GM21390 (cell line): ENCODE results near the gene ARHGAP28.
"Not testable (repeated sequence)": the region's sequence is repeated elsewhere in the genome, so short reads cannot be mapped to it uniquely, and the experiment has no call there.

Source experiments
- ATAC-seq: cut with Tn5 transposase; IDR thresholded peaks from one replicate; pipeline ENCODE4 v1.9.1; 2021; ENCODE audit not compliant: unreplicated experiment

ARHGAP28 gene

DNA sequence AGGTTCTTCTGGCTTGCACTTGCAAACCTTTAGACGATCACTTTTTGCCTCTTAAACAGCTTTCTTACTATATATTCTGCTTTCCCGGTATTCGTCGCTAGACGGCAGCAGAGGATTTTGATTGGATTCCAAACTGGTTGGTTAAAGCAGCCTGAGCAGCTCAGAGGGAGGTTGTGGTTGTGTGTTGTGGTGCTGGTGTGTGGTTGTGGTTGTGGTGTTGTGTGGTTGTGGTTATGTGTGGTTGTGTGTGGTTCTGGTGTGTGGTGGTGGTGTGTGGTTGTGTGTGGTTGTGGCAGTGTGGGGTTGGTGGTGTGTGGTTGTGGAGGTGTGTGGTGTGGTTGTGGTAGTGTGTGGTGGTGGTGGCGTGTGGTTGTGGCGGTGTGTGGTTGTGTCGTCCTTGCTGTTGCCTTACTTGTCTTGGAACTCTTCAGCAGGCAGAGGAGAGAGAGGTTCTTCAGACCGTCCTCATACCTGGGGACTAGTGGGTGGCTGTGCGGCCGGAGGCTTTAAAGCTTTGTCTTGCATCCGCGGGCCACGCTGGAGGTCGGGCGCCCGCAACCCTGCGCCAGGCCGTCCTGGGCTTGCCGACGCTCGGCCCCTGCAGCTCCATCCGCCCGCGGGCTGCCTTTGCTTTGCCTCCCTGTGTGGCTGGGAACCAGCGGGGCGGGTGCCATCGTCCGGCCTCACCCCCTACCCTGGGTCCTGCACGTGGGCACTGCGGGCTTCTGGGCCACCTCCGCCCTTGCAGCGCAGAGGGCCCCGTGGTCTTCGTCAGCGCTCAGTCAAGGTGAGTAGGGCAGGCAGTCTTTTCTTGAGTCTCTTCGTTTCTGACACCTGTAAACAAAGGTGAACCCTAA lies 190.8 kb downstream of the ARHGAP28 start:
- no peak for ATAC-seq

DNA sequence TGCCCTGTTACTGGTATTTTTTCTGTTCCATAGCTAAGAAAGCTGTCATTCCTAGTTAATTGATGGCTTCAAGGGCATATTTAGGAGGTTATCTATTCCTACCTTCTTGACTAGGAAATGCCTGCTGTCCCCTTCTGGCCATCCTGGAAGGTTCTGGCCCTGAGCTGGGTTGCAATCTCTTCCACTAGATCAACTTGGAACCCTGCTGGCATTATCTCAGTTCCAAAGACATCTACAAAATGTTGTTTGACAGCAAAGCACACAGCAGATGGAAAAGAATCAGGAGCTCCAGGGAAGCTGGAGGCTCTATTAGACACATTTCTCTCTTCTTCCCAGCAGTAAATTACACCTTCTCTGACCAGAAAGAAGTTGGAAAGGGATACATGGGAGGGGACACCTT lies 192.1 kb downstream of the ARHGAP28 start:
- no peak for ATAC-seq

DNA sequence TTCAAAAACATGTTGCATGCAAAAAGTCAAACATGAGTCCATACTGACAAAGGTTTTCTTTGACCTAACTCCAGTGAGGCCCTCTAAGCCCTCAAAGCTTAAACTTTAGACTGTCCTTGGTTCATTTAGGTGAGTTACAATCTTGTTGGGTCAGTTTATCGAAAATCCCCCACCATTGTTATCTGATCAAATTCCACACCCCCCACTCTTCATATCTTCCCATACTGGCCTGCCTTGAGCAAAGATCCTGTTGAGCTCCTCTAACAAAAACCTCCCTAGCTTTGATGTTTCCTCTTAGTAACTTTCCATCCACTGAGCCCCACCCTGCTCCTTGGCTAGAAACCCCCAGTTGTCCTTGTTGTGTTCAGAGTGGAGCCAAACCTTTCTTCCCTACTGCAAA lies 193.7 kb downstream of the ARHGAP28 start:
- ATAC-seq = no peak

DNA sequence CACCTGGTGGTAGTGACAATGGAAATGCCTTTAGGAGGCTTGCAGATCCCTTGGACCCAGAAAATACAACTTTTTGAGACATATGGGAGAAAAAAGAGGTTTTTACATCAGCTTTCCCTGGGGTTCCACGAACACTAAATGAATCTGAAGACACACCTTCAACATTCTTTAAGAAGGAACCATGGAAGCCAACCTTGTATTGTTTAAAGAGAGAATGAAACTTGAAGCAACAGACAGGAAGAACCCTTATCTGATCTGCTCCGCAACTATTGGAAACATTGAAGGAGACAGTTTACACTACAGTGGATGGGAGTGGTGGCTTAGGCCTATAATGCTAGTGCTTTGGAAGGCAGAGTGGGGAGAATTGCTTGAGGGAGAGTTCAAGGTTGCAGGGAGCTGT lies 197.6 kb downstream of the ARHGAP28 start:
- no peak for ATAC-seq

DNA sequence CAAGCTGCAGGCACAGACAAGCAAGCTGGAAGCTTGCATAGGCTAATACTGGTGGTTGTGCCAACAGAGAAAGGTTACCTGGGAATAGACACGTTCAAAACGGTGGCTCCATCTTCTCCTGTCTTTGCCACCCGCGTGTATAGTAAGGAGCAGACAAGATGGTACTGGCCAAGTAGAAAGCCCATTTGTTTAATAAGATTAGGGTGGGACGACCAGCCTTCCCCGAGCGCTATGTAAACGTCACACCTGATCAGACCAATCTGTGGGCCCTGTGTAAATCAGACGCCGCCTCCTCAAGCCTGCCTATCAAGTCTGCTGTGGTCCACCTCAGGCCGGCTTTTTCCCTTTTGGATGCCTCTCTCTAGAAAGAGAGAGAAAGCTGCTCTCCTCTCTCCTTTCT lies 198.8 kb downstream of the ARHGAP28 start:
- ATAC-seq = no peak

DNA sequence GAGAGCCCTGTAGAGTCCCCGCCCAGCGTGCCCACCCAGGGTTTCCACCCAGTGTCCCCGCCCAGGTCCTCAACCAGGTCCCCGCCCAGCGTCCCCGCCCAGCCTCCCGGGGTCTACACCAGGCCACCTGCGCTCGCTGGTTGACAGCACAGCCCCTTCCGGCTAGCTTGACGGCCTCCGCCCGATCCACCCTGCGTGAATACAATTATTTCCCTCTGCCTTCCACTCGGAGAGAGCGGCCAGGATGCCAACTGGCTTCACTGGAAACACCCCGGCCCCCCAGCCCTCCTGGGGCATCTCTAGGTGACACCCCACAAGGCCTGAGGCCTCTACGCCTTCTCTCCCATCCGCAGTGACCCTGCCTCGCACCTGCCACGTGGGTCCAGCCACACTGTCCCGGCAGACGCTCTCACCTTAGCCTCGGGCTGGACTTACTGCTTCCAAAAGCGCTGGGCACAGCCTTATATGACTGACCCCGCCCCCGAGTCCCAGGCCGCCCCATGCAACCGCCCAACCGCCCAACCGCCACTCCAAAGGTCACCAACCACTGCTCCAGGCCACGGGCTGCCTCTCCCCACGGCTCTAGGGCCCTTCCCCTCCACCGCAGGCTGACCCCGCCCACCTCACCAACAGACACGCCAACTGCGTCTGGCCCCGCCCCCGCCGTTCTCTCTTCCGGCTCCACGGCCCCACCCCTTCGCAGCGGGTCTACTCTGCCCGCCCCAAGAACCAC lies 200.0 kb downstream of the ARHGAP28 start:
- no peak for ATAC-seq

DNA sequence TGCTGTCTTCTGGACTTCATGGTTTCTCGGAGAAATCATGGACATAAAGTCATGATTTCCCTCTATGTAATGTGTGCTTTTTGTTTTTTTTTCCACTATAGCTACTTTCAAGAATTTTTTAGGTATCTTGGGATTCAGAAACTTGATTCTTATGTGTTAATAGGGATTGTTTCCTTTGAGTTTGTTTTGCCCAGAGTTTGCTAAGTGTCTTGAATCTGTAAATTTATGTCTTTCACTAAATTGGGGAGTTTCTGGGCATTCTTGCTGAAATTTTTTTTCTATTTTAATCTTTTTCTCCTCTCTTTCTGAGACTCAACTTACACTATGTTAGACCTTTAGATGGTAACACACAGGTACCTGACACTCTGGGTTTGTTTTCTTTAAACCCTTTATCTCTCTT lies 205.3 kb downstream of the ARHGAP28 start:
- ATAC-seq = no peak

DNA sequence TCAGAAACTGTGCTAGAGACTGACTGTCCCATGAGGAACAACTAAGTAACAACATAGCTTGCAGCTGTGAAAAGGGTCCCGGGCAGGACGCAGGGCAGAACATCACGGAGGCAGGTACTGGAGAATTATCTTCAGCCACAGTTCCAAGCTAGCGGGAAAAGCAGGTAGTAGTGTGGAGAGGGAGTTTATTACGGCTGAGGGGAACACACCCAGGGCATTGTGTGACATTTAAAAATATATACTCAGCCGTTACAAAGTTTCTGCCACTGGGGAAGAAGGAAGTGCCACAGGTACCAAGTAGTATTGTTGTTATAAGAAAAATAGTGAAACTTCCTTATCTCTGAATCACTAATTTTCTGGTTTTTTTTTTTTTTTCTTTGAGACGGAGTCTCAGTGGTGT lies 208.5 kb downstream of the ARHGAP28 start:
- no peak for ATAC-seq

DNA sequence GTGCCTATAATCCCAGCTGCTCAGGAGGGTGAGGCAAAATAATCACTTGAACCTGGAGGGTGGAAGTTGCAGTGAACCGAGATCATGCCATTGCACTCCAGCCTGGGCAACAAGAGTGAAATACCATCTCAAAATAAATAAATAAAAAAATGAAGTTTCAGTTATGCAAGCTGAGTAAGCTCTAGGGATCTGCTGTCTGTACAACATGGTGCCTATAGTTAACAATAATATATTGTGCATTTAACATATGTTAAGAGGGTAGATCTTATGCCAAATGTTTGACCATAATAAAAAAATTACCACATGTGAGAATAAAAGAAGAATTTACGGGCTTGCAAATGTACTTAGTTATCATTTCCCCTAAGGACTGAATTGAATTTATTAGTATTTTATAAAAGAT lies 208.9 kb downstream of the ARHGAP28 start:
- ATAC-seq = not testable (repeated sequence)

DNA sequence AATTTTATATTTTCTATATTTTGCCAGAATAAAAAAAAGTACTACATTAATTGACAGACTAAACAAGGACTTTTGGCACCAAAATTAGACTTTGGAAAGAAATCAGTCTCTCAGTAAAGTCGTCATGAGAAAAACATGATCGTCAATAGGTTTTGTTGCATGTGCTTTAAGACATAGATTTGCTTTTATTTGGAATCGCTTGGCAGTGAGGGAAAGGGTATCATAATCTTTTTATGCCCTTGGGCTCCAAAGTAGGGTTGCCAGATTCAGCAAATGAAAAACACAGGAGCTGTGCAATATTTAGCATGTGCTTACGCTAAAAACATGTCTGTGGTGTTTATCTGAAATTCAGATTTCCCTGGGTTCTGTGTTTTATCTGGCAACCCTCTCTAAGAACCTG lies 210.5 kb downstream of the ARHGAP28 start:
- ATAC-seq = no peak

DNA sequence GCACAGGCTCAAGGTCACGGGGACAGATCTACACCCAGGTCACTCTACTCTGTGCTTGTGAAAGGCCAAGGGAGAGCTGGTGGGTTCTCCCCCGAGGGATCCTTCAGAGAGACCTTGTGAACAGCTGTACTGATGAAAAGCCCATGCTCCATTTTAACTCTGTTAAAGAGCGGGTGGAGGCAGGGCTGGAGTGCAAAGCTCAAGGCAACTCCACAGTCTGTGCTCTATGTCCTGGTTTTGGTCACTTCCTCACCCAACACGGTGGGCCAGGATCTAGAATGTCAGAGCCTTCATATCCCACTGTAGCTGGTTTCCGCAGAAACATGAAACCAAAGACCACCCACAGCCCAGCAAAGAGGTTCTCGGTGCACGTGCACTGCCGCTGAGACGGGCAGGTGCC lies 210.9 kb downstream of the ARHGAP28 start:
- ATAC-seq = no peak

DNA sequence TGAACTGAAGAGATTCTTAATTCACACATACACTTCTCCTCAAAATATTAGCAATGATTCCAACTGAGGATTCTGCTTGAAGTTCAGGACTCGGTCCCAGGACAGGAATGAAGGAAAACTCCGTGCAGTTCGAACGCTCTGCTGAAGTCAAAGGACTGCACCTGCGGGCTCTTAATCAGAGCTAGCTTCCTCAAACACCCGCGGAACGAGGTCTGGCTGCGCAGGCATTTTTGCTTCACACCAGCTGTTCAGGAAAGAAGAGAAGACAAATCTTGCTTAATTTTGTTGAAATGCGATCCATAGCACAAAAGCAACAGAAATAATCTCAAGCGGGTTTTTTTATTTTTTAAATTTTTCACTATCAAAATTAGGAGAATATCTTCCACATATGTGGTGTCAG lies 212.5 kb downstream of the ARHGAP28 start:
- no peak for ATAC-seq

DNA sequence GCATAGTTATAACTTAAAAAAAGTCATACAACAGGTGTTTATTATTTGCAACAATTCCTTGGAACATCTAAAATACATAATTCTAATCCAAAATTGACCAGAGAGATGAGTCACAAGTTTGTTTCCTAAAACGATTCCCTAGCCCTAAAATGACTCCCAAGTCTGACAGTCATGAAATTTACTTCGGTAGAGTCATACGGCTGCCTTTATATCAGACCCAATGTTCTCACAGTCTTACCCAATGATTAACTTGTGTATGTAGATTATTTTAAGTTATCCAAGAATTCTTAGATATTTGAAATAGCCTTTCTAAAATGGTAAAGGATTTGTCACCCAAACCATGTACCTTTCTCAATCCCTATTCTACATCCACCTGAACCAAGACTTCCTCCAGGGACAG lies 213.2 kb downstream of the ARHGAP28 start:
- no peak for ATAC-seq

DNA sequence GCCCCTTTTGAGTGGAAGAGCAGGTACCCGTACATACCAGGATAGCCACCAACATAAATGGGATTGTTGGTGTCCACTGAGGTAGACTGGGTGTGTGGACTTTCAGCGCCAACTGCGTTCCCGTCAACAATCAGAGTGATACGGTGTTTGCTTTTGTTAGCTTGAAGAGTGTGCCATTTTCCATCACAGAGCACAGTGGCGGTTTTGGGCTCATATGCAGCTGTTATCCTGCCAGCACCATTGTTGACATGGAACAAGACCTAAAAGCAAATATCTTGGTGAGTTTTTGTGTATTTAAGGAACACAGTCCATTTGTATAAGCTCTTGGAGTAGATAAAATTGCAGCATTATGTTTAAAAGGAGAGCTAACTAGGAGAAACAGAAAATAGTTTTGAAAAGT lies 213.6 kb downstream of the ARHGAP28 start:
- ATAC-seq = no peak

DNA sequence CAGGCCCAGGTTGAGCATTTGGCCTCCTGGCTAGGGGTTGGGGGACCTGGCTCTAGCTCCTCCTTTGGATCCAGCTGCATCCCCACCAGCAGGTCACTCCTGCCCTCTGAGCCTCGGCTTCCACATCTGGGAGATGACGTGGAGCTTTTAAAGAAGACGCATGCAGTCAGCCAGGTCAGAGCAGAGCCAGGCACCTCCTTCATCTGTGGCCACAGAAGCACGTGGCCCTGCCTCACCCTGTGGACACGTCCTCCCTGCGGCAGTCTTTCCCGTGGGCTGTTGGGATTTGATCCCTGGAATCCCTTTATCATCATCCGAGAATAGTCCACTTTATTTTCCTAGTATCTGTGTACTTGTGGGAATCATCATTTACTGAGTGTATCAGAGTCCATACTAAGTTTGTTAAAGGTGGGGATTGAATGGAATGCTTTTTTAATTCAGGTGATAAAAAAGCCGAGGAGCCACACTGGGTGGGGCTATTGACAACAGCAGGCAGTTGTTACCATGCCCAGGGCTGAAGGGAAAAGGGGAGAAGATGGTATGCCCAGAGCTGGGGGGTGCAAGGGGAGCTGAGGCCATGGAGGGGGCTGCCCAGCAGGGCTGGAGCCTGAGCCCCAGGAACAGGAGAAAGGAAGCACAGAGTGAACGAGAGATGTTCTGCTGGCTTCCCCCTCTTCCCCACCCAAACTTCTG lies 218.0 kb downstream of the ARHGAP28 start:
- no peak for ATAC-seq

DNA sequence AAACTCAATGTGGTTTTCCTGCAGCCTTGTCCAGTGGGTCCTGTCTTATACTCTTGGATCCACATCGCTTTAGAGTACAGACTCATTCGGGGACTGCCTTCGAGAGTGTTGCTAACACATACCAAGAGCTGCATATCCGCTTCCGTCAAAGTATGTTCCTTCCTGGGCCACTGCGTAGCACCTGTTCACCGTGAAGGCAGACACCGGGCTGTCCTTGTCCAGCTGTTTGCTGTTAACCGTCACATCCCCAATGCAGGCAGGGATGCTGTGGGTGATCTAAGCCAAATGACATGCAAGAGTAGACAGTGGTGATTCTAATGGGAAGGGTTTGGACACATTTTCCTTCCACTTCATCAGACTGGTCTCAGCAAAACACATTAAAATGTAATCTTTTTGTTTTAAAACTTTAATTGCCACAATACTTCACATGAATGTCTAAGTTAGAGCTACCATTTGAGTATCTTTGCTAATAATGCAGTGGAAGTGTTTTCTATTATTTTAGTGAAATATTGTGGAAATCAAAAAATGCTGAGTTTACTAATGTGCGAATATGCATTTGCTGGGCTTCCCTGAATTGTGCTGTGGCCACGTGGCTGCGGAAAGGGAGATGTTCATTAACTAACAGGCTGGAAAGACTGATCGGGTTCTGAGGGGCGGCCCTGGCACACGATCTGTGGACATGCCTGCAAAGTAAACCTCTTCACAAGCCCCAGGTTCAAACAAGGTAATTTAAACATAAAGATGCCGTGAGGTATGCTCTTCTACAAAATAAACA lies 219.0 kb downstream of the ARHGAP28 start:
- no peak for ATAC-seq

DNA sequence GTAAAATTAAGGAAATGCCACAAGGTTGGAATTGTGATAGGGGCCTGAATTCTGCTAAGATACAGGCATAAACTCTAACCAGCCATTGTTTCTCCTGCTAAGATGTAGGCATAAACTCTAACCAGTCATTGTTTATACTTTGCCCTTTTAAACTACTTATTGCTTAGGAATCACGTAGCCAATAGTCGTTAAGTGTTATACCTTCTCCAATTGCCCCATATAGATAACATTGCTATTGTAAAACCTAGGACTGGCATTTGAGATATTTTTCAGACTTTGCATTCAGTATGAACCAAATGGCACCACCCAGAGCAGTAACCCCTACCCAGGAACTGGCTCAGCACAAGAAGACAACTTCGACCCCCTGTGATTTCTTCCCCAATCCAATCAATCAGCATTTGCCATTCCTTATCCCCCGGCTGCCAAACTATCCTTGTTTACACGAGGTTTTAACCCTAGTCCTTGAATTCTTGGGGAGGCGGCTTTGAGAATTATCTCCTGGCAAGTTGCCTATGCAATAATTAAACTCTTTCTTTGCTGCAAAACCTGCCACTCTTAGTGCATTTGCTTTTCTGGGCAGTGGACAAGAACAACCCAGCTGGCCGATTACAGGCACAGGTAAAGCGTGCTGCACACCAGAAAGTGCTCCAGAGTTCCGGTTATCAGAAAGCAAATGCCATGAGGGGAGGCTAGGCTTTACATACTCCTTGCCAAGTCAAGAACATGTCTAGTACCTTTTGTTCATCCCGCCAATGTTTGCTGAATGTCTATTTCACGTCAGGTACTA lies 220.5 kb downstream of the ARHGAP28 start:
- no peak for ATAC-seq

DNA sequence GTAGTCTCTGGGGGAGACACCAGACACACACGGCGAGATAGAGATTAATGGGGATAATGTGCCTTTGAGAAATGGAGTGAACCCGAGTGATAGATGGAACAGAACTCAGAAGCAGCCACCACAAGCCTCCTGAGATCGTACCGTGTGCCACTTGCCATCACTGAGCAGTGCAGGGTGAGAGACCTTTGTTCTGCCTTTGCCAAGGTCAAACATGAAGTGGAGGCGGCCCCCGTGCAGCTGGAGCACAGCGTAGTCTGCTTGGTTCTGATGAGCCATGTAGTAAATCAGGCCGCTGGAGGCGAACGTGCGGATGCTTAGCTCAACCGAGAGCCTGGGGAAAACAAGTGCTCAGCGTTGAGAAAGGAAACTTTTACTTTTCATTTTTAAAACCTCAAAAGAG lies 221.1 kb downstream of the ARHGAP28 start:
- ATAC-seq = no peak

DNA sequence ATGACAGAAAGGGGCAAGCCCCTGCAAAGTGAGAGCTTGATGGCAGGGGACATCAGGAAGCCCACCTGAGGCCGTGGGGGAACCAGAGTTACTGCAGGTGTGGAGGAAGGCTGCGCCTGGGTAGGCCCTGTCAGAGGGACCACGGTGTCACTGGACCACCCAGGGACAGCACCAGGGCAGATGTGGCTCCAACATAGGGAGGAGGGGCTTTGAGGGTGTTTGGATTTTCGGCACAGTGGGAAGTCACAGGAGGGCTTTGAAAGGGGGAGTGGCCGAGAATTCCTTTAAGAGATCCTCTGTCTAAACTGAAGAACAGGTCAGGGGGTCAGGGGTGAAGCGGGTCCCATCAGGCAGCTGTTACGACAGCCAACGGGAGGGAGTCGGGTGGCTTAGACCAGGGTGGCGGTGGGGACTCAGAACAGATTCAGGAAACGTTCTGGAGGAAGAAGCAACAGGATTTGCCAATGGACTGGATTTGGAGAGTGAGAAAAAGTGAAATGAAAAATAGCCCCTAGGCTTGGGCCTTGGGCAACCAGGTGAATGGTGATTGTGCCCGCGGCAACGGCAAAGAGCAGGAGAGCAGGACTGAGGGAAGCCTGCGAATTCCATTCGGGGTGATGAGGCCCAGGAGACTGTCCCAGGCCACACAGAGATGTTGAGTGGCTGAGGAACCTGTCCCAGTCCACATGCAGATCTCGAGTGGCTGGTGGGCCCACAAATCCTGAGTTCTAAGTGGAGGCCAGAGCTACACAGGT lies 222.0 kb downstream of the ARHGAP28 start:
- ATAC-seq = no peak

DNA sequence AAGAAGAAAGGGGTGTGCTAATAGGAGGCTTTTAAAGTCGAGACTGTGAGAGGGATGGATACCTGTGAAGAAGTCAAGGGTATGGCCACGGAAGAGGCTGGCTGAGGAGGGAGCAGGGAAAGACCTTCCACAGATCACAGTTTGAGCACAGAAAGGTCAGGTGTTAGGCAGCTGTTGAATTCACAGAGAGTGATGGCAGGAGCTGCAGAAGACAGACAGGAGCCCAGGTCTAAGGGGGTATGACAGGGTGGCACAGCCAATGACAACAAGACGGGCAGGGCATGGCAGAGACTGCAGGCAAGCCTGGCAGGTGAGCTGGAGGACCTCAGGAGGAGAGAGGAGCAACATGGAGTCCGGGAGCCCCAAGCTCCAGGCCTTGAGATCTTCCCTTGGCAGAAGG lies 225.0 kb downstream of the ARHGAP28 start:
- ATAC-seq = no peak
